ENCODE data around the gene NBEA. TPM values are rescaled to one million over a fixed set of nuclear protein-coding genes. Genes with fewer than 3 reads are reported as not detected.
"Not testable (repeated sequence)": the region's sequence is repeated elsewhere in the genome, so short reads cannot be mapped to it uniquely, and the experiment has no call there.

The NBEA gene
- total and polyA plus RNA-seq, 8 donors, result 1.6 to 36.0 (median 7.7) TPM

- 88 to 100% (median 97%) methylated on average over 1 of the region's 1 CpG for WGBS, 5 donors
- intact Hi-C loops (cut with DNase I; ENCODE audit: low total_unique reads), result no loop called here
- H3K27ac ChIP-seq, result no peak overlapping the region
- DNase-seq, result no peak
- no peak overlapping the region for H3K4me3 ChIP-seq
- TF ChIP-seq POLR2AphosphoS5 (IDR thresholded peaks at IDR 0.05), result no peak
- peaks cover 7 to 25% (median 22%) of the 10 kb centered on the region in 4 donors for H3K9me3 ChIP-seq
- no peaks in the 10 kb centered on the region for H3K4me1 ChIP-seq
- H3K27me3 ChIP-seq, result no peaks in the 10 kb centered on the region
- peaks cover 0 to 6% (median 0%) of the 10 kb centered on the region in 4 donors for H3K36me3 ChIP-seq
These were observed 48.5 kb downstream of the NBEA start for GRCh38 chr13:34990399-34991214.

GRCh38 chr13:34993470-34993869 lies 51.4 kb downstream of the NBEA start:
- TF ChIP-seq CTCF (IDR thresholded peaks at IDR 0.05) (no peak), POLR2AphosphoS5 (IDR thresholded peaks at IDR 0.05) (no peak), EP300 (IDR thresholded peaks at IDR 0.05) (no peak)
- H3K27me3 ChIP-seq, result no peaks in the 10 kb centered on the region
- H3K27ac ChIP-seq, result no peak overlapping the region
- H3K4me3 ChIP-seq, result no peak overlapping the region
- intact Hi-C loops (cut with DNase I; ENCODE audit: low total_unique reads), result no loop called here
- WGBS, 5 donors, result 80 to 91% (median 86%) methylated on average over 3 of the region's 3 CpGs
- DNase-seq, result no peak
- H3K9me3 ChIP-seq, result peaks cover 7 to 33% (median 20%) of the 10 kb centered on the region in 4 donors
- peaks cover 0 to 6% (median 0%) of the 10 kb centered on the region in 4 donors for H3K36me3 ChIP-seq
- no peaks in the 10 kb centered on the region for H3K4me1 ChIP-seq

GRCh38 chr13:35003734-35004133 lies 61.7 kb downstream of the NBEA start:
- H3K9me3 ChIP-seq; H3K27me3 ChIP-seq; H3K4me3 ChIP-seq; DNase-seq; intact Hi-C loops (cut with DNase I; ENCODE audit: low total_unique reads); H3K27ac ChIP-seq; H3K36me3 ChIP-seq: not testable (repeated sequence)
- H3K4me1 ChIP-seq, result peaks cover 0 to 12% (median 0%) of the 10 kb centered on the region in 4 donors
- WGBS, 5 donors, result 86 to 90% (median 88%) methylated on average over 2 of the region's 2 CpGs

- intact Hi-C loops (cut with DNase I; ENCODE audit: low total_unique reads), result no loop called here
- WGBS, 5 donors, result 36 to 64% (median 61%) methylated on average over 2 of the region's 2 CpGs
- DNase-seq, result no peak
These were observed 63.0 kb downstream of the NBEA start for GRCh38 chr13:35005051-35005450.

GRCh38 chr13:35014606-35015213 lies 72.6 kb downstream of the NBEA start:
- 81 to 91% (median 85%) methylated on average over 7 of the region's 7 CpGs for WGBS, 5 donors
- TF ChIP-seq EP300 (IDR thresholded peaks at IDR 0.05) (no peak), CTCF (IDR thresholded peaks at IDR 0.05) (no peak), POLR2AphosphoS5 (IDR thresholded peaks at IDR 0.05) (no peak)
- H3K9me3 ChIP-seq, result no peaks in the 10 kb centered on the region
- peaks cover 0 to 8% (median 0%) of the 10 kb centered on the region in 4 donors for H3K4me1 ChIP-seq
- intact Hi-C loops (cut with DNase I; ENCODE audit: low total_unique reads), result no loop called here
- no peaks in the 10 kb centered on the region for H3K27me3 ChIP-seq
- no peaks in the 10 kb centered on the region for H3K36me3 ChIP-seq
- DNase-seq, result peak in 1 of 2 donors; percentile 6
- H3K27ac ChIP-seq, result no peak overlapping the region
- H3K4me3 ChIP-seq, result no peak overlapping the region

More at GRCh38 chr13:35005051-35005450, 63.0 kb downstream of the NBEA start:
- Histone ChIP-seq H3K27me3 (no peaks in the 10 kb centered on the region), H3K4me3 (no peak overlapping the region), H3K36me3 (no peaks in the 10 kb centered on the region), H3K27ac (no peak overlapping the region), H3K4me1 (peaks cover 0 to 16% (median 2%) of the 10 kb centered on the region in 4 donors), H3K9me3 (no peaks in the 10 kb centered on the region)
- TF ChIP-seq EP300 (IDR thresholded peaks at IDR 0.05) (no peak), POLR2AphosphoS5 (IDR thresholded peaks at IDR 0.05) (no peak), CTCF (IDR thresholded peaks at IDR 0.05) (no peak), POLR2A (IDR thresholded peaks at IDR 0.05) (no peak)

Measured in stomach (tissue), 9 donors.